ENCODE data around the gene DCUN1D5.

DCUN1D5 gene

GRCh38 chr11:103110391-103110790 lies 18.4 kb upstream of the DCUN1D5 start:
- ChIA-PET POLR2A (interaction anchor here (6.7 kb wide), 1 partner anchor 19 kb away, joined by 115 read pairs; the partner anchor contains the start of gene DCUN1D5), CTCF (no interaction called here)
- TF ChIP-seq TARDBP (IDR thresholded peaks at IDR 0.05) (no peak), ELF4 (IDR thresholded peaks at IDR 0.05) (no peak), ARNT (IDR thresholded peaks at IDR 0.05) (no peak), FOXM1 (IDR thresholded peaks at IDR 0.05; ENCODE audit: borderline replicate concordance) (no peak), SP1 (IDR thresholded peaks at IDR 0.05) (no peak), ZNF384 (IDR thresholded peaks at IDR 0.05) (no peak), L3MBTL2 (conservative IDR thresholded peaks at IDR 0.05) (no peak), HDGF (IDR thresholded peaks at IDR 0.05; ENCODE audit: borderline replicate concordance) (no peak), BHLHE40 (IDR thresholded peaks at IDR 0.05; ENCODE audit: borderline replicate concordance) (no peak), LEF1 (IDR thresholded peaks at IDR 0.05; ENCODE audit: borderline replicate concordance) (no peak), CTBP1 (IDR thresholded peaks at IDR 0.05; ENCODE audit: borderline replicate concordance) (no peak), PKNOX1 (IDR thresholded peaks at IDR 0.05) (no peak), SUZ12 (IDR thresholded peaks at IDR 0.05) (no peak), FOXA1 (IDR thresholded peaks at IDR 0.05) (no peak), NFRKB (IDR thresholded peaks at IDR 0.05) (no peak), FOXK2 (IDR thresholded peaks at IDR 0.05) (no peak)
- DNase-seq (ENCODE audit: extremely low spot score): no peak

GRCh38 chr11:103109818-103110388 lies 17.9 kb upstream of the DCUN1D5 start:
- ChIA-PET POLR2A (interaction anchor here (0.6 to 6.7 kb wide), 8 partner anchors 9 to 350 kb away, joined by 3 to 115 read pairs (median 6); partner anchors contain the start of gene DCUN1D5), CTCF (interaction anchor here (0.6 to 2.1 kb wide), 4 partner anchors 9 to 19 kb away, joined by 3 to 22 read pairs (median 6); partner anchors contain the start of gene DCUN1D5)
- TF ChIP-seq SP1 (IDR thresholded peaks at IDR 0.05) (no peak), L3MBTL2 (conservative IDR thresholded peaks at IDR 0.05) (peak; percentile 45; the same call in 1 of the 2 replicates)
- no peak for DNase-seq (ENCODE audit: extremely low spot score)

- peak; percentile 94 for DNase-seq (ENCODE audit: extremely low spot score)
- no peak for TF ChIP-seq LEF1 (IDR thresholded peaks at IDR 0.05; ENCODE audit: borderline replicate concordance)
- TF ChIP-seq ELF4 (IDR thresholded peaks at IDR 0.05): no peak
- TF ChIP-seq TARDBP (IDR thresholded peaks at IDR 0.05): no peak
- no peak for TF ChIP-seq BHLHE40 (IDR thresholded peaks at IDR 0.05; ENCODE audit: borderline replicate concordance)
- no peak for TF ChIP-seq ZNF384 (IDR thresholded peaks at IDR 0.05)
- TF ChIP-seq ARNT (IDR thresholded peaks at IDR 0.05): no peak
- TF ChIP-seq CTBP1 (IDR thresholded peaks at IDR 0.05; ENCODE audit: borderline replicate concordance): 0 out of 2 replicates have a peak, but pooled peaks have one; percentile 8
- TF ChIP-seq SUZ12 (IDR thresholded peaks at IDR 0.05): no peak
- TF ChIP-seq NFRKB (IDR thresholded peaks at IDR 0.05): no peak
- TF ChIP-seq L3MBTL2 (conservative IDR thresholded peaks at IDR 0.05): peak; percentile 75
- no peak for TF ChIP-seq PKNOX1 (IDR thresholded peaks at IDR 0.05)
- TF ChIP-seq SP1 (IDR thresholded peaks at IDR 0.05): no peak
- no peak for TF ChIP-seq HDGF (IDR thresholded peaks at IDR 0.05; ENCODE audit: borderline replicate concordance)
- no peak for TF ChIP-seq FOXM1 (IDR thresholded peaks at IDR 0.05; ENCODE audit: borderline replicate concordance)
- TF ChIP-seq FOXK2 (IDR thresholded peaks at IDR 0.05): no peak
- no peak for TF ChIP-seq FOXA1 (IDR thresholded peaks at IDR 0.05)
- ChIA-PET CTCF (interaction anchor here (0.6 to 2.1 kb wide), 5 partner anchors 8 to 18 kb away, joined by 3 to 22 read pairs (median 4); partner anchors contain the start of gene DCUN1D5), POLR2A (interaction anchor here (0.6 to 6.7 kb wide), 8 partner anchors 9 to 349 kb away, joined by 3 to 115 read pairs (median 6); partner anchors contain the start of gene DCUN1D5)
Measured at GRCh38 chr11:103108933-103109817, 17.2 kb upstream of the DCUN1D5 start, which contains the start of gene DYNC2H1. TSS of gene DYNC2H1 (plus strand) at chr11:103109426. CDS start at chr11:103109575, 149 bp downstream.

- POLR2A ChIA-PET: interaction anchor here (2.3 kb wide), 1 partner anchor 12 kb away, joined by 8 read pairs; the partner anchor contains the start of gene DYNC2H1
- no peak for DNase-seq (ENCODE audit: extremely low spot score)
- CTCF ChIA-PET: no interaction called here
- TF ChIP-seq FOXA1 (IDR thresholded peaks at IDR 0.05) (no peak), SUZ12 (IDR thresholded peaks at IDR 0.05) (no peak), BHLHE40 (IDR thresholded peaks at IDR 0.05; ENCODE audit: borderline replicate concordance) (no peak), FOXK2 (IDR thresholded peaks at IDR 0.05) (no peak), FOXM1 (IDR thresholded peaks at IDR 0.05; ENCODE audit: borderline replicate concordance) (no peak), ARNT (IDR thresholded peaks at IDR 0.05) (no peak), TARDBP (IDR thresholded peaks at IDR 0.05) (no peak), ELF4 (IDR thresholded peaks at IDR 0.05) (no peak), CTBP1 (IDR thresholded peaks at IDR 0.05; ENCODE audit: borderline replicate concordance) (no peak), SP1 (IDR thresholded peaks at IDR 0.05) (no peak), L3MBTL2 (conservative IDR thresholded peaks at IDR 0.05) (no peak), LEF1 (IDR thresholded peaks at IDR 0.05; ENCODE audit: borderline replicate concordance) (no peak), NFRKB (IDR thresholded peaks at IDR 0.05) (no peak), PKNOX1 (IDR thresholded peaks at IDR 0.05) (no peak), ZNF384 (IDR thresholded peaks at IDR 0.05) (no peak), HDGF (IDR thresholded peaks at IDR 0.05; ENCODE audit: borderline replicate concordance) (no peak)
Measured at GRCh38 chr11:103097279-103097678, 5.3 kb upstream of the DCUN1D5 start.
